ENCODE measurements around the gene GOLGA8J.
"Not testable (repeated sequence)": the region's sequence is repeated elsewhere in the genome, so short reads cannot be mapped to it uniquely, and the experiment has no call there.

Gene GOLGA8J, protein sequence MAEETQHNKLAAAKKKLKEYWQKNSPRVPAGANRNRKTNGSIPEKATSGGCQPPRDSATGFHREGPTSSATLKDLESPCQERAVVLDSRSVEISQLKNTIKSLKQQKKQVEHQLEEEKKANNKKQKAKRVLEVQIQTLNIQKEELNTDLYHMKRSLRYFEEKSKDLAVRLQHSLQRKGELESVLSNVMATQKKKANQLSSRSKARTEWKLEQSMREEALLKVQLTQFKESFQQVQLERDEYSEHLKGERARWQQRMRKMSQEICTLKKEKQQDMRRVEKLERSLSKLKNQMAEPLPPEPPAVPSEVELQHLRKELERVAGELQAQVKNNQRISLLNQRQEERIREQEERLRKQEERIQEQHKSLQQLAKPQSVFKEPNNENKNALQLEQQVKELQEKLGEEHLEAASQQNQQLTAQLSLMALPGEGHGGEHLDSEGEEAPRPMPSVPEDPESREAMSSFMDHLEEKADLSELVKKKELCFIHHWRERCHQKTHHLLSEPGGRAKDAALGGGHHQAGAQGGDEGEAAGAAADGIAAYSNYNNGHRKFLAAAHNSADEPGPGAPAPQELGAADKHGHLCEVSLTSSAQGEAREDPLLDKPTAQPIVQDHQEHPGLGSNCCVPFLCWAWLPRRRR

DNA sequence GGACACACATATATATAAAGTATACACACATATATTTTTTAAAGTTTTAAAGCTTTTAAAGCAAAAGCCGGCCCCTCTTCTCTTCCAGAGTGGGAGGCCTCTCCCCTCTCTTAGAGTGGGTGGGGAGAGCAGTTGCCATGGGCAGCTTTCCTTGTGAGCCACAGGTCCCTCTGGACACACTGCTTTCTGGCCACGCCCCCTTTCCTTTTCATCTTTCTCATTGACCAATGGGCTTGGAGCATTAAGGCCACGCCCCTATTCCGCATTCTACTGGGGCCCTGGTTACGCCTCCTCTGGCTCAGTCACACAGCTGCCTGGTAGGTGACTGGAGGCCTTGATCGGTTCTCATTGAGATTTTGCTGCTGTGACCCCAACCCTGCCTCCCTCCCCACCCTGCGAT, at the start of gene GOLGA8J:
TSS of gene GOLGA8J (plus strand) at position 301 of the 400 bp plus-strand sequence. CDS start at position 399, 98 bp downstream.
- not testable (repeated sequence) for DNase-seq

DNA sequence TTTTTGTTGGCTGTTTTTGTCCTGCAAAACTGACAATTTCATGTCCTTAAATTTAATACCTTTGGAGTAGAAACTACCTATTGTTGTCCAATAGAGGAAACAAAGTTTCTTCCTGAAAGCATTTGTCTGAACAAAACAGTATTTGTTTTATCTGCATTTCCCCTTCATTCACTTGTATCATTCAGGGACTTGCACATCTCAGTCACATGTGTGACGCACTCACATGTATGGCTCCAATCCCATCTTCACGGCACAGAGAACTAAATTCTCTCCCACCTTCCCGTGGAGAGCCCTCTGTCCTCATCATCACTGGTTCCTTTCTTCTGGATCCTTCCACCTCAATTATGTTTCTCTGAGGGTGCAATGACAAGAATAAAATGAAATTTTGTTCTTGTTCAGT, 49.5 kb upstream of the GOLGA8J start:
- DNase-seq: no peak

DNA sequence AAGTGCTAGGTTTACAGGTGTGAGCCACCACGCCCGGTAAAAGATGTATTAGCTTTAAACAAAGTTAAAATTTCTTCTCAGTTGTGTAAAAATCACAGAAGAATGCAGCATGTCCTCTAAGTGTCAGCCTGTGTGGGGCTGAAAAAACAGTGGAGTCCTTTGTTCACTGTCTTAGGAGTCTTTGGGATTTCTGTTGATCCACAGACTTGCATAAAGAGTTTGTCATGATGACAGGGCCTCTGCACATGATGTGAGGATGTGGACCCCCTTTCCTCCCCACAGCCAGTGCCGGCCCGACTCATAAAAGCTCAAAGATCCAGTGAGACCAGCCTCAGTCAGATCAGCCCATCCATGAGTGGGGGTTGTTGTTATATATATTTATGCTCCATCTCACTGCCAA, 49.0 kb upstream of the GOLGA8J start:
- DNase-seq: no peak

DNA sequence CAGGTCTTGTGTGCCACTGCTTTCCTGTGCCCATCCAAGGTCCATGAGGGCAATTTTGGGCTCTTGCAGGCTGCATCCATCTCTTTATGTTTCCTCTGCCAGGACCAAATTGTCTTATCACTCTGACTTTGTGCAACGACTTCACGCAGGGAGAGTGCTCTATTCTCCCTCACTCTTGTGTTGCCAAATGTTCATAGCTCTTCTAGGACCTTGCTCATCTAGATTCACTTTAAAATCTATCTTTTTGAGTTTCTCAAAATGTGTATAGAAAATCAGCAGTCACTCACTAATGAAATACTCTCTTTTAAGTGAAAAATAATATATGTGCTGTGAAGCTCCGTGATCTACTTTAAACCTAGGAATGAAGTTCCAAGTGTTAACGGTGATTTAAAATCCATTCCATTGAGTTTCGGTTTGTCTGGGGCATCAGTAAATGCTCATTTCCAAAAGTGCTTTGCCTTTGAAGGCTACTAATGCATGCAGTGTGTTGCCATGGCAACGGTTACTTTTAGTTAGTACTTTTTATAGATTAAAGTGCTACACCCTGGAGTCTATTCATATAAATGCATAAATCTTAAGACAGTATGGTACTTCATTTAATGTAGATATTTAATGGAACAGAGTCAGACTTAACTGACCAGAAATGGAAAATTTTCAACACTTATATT, 46.6 kb upstream of the GOLGA8J start:
- no peak for DNase-seq

DNA sequence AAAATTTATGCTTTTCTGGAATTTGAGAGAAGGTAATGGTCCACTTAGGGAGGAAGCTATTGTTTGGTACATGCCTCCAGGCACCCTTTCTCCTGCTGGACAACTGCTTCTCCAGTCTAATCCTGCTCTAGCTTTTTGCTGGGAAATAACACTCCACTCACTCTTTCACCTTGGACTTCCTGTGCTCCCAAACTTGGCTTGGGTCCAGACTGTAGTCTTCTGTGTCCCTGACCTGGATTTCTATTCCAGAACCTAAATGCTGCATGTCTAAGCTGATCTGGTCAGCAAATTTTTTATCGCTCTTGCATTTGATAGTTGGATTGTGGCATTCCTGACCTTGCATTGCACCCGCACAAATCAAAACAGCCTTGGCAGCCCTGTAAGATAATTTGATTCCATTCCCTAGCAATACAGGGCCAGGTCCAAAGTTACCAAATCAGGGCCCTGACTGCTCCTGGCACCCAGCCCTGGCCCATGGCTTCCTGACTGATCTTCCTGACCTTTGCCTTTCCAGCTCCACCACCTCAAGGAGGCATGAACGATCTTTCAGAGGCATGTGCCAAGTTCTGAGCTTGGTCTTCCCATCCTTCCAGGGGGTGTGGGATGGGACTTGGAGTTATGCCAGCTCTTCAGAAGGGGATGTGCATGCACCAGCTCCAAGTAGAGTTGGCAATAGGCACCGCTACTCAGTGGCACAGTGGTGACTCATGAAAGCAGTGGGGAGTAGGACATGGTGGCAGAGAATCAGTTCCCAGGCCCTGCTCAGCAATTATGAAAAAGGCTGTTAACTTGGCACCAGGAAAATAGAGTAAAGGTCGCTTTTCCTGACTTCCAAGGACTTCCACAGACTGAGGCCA, 43.9 kb upstream of the GOLGA8J start:
- no peak for DNase-seq

DNA sequence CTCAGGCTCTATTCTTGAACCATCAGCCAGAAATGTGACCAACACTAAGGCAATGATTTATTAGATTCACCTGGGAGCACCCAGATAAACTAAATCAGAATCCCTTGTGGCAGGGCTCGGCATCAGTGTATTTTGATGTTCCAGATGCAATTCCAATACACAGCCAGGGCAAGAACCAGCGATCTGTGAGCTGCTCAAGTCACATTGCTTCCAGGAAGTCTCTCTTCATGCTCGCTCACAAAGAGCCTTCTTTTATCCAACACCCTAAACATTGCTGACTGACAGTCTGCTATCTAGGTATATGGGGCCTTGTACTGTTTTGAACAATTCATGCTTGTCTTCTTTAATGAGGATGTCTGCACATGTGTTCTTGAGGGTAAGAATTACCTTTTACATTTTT, 40.9 kb upstream of the GOLGA8J start:
- no peak for DNase-seq

DNA sequence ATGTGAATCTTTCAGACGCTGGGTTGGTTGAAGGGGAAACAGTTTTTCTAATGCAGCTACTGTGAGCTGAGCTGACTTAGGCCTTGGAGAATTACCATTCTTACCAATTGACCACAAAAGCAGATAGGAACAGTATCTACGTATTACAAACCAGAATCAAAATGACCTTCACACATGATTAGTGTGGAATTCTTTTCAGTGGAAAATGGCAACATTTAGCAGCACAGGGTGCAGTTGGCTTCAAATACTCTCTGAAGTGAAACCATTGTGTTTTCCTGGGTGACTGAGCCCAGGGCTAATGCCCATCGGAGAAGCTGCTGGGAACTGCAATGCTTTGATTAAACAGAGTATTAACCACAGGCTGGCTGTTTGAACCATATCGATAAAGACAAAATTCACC, 40.2 kb upstream of the GOLGA8J start:
- no peak for DNase-seq

DNA sequence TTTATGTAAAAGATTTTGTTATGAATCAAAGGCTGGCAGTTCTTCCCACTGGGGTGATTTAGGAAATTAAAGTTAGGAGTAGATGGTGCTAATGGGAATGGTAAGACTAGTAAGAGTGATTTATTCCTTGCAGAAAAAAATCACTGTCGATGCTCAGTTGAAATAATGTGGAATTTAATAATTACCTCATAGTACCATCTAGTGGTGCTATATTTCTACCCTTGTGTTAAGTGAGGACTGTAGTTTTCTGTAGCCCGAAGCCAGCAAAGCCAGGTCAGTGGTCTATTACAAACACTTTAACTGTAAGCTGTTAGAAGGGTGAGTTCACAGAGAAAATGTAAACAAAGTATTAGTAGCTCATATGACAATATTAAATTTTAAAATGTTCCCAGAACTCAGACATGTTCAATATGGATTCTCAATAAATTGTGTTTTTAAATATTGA, 39.5 kb upstream of the GOLGA8J start:
- no peak for DNase-seq

DNA sequence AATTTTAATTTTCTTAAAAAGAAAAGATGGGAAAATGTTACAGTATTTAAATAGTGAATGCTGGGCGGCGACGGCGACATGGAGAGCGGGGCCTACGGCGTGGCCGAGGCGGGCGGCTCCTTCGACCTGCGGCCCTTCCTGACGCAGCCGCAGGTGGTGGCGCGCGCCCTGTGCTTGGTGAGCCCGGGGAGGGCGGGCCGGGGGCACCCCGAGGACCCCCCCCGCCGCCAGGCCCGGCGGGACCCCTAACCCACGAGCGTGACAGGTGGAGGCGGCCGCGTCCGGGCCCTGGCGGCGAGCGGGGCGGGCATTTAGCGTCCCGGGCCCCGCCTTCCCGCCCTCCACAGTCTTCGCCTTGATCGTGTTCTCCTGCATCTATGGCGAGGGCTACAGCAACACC, 38.4 kb upstream of the GOLGA8J start:
- no peak for DNase-seq

DNA sequence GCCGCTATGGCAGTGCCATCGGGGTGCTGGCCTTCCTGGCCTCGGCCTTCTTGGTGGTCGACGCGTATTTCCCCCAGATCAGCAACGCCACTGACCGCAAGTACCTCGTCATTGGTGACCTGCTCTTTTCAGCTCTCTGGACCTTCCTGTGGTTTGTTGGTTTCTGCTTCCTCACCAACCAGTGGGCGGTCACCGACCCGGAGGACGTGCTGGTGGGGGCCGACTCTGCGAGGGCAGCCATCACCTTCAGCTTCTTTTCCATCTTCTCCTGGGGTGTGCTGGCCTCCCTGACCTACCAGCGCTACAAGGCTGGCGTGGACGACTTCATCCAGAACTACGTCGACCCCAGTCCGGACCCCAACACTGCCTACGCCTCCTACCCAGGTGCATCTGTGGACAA, 37.9 kb upstream of the GOLGA8J start:
- not testable (repeated sequence) for DNase-seq

DNA sequence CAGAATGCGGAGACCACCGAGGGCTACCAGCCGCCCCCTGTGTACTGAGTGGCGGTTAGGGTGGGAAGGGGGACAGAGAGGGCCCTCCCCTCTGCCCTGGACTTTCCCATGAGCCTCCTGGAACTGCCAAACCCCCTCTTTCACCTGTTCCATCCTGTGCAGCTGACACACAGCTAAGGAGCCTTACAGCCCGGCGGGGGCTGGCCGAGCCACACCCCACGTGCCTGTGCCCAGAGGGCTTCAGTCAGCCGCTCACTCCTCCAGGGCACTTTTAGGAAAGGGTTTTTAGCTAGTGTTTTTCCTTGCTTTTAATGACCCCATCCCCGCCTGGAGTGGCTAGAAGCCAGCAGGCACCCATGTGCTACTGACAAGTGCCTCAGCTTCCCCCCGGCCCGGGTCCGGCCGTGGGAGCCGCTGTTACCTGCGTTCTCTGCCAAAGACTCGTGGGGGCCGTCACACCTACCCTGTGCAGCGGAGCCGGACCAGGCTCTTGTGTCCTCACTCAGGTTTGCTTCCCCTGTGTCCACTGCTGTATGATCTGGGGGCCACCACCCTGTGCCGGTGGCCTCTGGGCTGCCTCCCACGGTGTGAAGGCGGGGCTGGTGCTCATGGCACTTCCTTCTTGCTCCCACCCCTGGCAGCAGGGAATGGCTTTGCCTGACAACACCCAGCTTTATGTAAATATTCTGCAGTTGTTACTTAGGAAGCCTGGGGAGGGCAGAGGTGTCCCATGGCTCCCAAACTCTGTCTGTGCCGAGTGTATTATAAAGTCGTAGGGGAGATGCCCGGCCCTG, 37.3 kb upstream of the GOLGA8J start:
- DNase-seq: not testable (repeated sequence)

DNA sequence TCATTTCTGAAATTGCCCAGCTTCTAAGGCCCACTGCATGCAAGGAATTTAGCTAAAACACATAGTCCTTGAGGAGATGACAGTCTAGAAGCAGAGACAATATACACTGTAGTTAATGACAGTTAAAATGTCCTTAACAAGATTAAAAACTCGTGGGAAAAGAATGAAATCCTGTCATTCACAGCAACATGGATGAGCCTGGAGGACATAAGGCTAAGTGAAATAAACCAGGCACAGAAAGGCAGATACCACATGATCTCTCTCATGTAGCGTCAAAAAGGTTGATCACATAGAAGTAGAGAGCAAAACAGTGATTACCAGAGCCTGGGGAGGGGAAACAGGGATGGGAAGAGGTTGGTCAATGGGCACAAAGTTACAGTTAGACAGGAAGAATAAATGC, 36.3 kb upstream of the GOLGA8J start:
- DNase-seq: no peak

DNA sequence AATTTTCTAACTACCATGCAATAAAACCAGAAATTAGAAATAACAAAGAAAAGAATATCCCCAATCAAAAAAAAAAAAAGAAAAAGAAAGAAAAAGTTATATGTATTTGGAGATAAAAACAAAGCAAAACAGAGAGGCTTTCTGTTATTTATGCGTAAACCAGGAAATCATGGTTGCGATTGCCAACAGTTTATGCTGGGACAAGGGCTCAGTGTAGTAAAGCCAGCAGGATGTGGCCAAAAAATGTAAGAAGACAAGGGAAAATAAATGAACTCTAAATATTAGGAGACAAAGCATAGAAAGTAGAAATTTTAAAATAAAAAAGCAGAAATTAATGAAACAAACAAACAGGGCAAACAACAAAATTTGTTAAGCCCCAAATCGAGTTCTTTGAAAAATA, 27.2 kb upstream of the GOLGA8J start:
- no peak for DNase-seq

DNA sequence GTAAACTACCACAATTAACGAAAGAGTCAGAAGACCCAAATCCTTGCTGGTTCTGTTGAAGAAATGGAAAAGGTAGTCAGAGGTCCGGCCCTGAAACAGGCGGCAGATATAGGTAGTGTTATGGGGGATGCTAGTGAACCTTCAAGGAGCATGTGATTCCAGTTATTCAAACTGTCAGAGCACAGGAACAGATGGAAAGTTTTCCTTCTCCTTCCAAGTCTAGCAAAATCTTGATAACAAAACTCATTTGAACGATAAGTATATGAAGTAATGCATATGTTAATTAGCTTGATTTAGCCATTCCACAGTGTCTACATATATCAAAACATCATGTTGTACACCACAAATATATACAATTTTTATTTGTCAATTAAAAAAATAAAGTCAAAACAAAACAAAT, 26.6 kb upstream of the GOLGA8J start:
- no peak for DNase-seq

DNA sequence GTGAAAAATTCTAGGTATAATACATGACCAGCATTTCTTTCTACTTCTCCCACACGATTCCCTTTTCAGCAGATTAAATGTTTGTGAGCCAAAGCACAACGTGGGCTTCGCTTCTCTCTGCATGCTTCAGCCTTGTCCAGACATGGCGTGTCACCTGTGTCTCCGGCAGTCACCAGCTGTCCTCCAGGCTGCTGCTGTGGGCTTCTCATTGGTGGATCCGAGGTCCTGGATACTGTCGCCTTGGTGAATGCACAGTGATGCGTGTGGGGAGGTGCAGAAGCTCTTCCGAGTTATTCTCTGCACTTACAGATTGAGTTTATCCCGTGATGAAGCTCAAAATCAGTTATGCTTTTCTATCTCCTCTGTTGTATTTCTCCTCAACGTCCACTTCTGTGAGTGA, 23.0 kb upstream of the GOLGA8J start:
- DNase-seq: no peak

DNA sequence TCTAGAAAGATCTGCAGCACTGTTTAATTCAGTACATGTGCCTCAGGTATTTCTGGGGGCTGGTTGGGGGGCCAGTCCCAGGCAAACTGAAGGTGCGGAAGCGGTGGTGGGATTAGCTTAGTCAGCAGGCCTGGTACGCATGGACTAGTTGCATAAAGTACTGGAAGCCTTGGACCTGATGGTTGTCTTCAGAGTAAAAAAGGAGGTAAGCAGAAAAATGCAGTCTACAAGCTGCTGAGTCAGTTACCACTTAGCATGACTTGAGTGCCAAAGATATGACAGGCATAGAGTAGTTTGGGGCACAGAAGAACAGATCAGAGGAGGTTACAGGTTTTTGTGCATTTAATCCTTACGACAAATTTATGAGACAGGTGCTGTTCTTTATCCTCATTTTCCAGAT, 19.9 kb upstream of the GOLGA8J start:
- DNase-seq: no peak

DNA sequence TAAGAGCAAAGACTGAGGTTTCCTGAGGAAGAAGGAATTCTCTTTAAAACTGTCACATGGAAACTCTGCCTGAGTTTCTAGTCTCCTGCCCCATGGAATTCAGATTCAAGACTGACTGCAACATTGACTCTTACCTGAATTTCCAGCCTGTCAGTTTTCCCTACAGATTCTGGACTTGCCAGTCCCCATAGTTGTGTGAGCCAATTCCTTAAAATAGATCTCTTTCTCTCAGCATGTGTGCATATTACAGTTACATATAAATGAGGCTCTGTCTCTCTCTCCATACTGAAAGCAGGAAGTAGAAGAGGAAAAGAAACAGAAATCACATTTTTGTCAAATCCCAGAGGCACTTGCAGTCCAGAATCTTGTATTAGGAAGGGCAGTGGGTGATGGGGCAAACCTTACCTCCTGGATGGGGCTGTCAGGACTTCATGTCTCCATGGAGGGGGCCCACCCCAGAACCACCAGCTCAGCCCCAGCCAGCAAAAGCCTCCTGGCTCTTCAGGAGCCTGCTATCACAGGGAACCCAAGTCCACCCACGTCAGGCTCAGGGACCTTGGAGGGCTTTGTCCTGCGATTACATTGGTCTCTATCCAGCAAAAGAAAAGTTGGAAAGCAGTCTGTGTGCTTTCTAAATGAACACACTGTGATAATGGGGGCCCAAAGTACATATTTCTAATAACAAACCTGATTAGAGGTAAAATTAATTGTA, 18.8 kb upstream of the GOLGA8J start:
- DNase-seq: no peak

DNA sequence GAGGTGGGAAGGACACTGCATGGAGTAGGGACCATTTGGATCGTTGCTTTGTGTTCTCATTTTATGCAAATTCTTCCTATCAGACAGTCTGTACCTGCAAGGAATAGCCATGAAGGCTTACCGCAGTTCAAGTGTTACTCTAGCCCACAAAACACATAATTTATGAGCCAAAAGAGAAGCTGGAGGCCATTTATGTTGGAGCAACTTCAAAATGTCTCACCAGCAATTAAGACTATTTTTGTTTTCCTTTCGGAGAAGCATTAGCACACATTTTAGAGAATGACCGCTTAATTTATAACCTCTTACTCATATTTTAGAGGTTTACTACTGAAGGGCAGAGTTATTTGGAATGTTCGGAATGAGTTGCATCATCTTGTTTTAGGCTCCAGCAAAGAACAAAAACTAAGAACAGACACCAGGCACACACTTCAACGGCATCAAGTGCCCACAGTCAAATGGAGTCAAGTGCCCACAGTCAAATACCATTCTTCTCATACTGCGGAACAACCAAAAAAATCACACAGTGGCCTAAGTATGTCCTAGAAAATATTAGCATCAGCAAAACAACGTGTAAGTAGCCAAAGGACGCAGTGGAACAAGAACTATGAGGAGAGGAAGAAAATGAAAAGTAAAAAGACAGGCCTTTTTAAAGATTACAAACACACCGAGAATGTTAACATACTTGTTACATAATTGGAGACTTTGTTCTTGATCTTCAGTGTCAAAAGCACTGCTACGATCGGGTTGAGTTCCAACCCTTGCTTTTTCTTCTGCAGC, 17.5 kb upstream of the GOLGA8J start:
- no peak for DNase-seq

DNA sequence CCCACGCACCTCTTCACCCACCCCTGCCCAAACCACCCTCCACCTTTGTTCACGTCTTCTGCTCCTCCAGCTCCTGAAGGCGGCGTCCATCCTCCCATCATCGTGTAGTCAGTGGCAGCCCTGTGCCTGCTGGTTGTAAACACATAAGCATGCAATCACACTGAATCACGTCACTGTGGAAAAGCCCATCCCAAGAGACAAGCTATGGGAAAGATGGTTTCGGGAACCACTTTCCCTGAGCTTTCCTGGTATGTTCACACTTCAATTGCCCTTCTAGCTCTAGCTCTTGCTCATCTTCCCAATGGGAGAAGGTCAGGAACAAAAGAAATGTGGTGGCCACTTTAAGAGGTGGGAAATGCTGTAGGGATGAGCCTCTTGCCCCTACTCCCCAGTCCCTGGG, 14.4 kb upstream of the GOLGA8J start:
- no peak for DNase-seq

DNA sequence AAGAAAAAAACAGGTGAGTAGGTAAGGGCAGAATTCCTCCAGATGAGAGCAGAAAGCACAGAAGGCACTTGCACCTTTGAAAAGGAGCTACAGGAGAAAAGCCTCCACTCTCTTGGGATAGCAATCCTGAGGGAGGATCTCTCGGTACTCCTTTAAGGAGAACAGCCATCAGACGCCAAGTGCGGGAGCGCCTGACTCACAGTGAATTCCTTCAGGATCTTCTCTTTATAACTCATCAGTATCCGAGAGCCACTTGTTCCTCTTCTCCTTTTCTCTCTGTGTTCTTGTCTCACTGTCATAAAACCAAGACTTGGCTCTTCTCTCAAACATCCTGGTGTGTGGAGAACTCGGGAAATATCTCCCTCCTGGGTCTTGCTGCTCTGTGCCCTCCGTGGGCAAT, 10.1 kb upstream of the GOLGA8J start:
- DNase-seq: no peak

DNA sequence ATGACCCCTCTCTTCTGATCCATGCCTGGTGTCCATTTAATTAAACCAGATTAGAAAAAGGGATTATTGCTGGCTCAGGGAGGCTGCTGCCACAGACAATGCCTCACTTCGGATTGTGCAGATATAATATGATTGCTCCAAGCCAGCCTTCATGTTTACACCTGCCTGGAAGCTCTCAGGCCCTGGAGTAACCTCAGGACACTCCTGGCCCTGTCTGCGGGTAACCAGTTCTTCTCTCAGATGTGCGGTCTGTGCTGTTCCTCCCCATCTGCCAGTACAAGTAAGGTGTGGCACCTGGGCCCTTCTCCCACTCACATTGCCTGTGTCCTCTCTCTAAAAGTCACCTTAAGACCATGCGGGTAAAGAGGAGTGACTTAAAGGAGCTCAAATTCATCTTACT, 8.8 kb upstream of the GOLGA8J start:
- DNase-seq: no peak
